Kidney (tissue), 14 donors: ENCODE measurements around the gene KRTAP3-3. TPM values are rescaled to one million over a fixed set of nuclear protein-coding genes. Genes with fewer than 3 reads are reported as not detected.

Experiments used
- DNase-seq, 5 donors: peaks; one replicate each; pipeline ENCODE4 v3.0.0-alpha.2; 2013 to 2020
- FAIRE-seq: peaks from 2 replicates; lab custom pipeline; 2012; peaks lifted over from hg19 to GRCh38; lab: Jason Lieb, UNC
- H3K27ac ChIP-seq, 2 donors: one replicate each; pipeline ENCODE4 v1.7.0; 2013; ENCODE audit warnings: low read depth in 2 of 2, low read length in 2 of 2, inconsistent platforms in 1 of 2
- H3K27me3 ChIP-seq: one replicate; pipeline ENCODE4 v1.7.1; 2013; ENCODE audit warnings: low read length, inconsistent platforms; ENCODE audit not compliant: control insufficient read depth, insufficient read depth
- H3K36me3 ChIP-seq, 3 donors: one replicate each; pipeline versions ENCODE4 v1.7.0 to v1.7.1; 2013; ENCODE audit warnings: low read length in 3 of 3, control low read depth in 1 of 3, inconsistent platforms in 1 of 3; ENCODE audit not compliant: insufficient read depth in 3 of 3, control insufficient read depth in 2 of 3
- H3K4me1 ChIP-seq, 3 donors: one replicate each; pipeline versions ENCODE4 v1.7.0 to v1.7.1; 2013; ENCODE audit warnings: low read length in 3 of 3, inconsistent platforms in 1 of 3, low read depth in 1 of 3; ENCODE audit not compliant: control insufficient read depth in 2 of 3, insufficient read depth in 2 of 3
- H3K4me3 ChIP-seq, 3 donors: one replicate each; pipeline versions ENCODE4 v1.7.0 to v1.8.1; 2013; ENCODE audit warnings: low read length in 3 of 3, control low read depth in 1 of 3, inconsistent platforms in 1 of 3
- H3K9ac ChIP-seq, 3 donors: one replicate each; pipeline versions ENCODE4 v1.7.0 to v1.7.1; 2013; ENCODE audit warnings: low read length in 3 of 3, control low read depth in 1 of 3, inconsistent platforms in 1 of 3
- H3K9me3 ChIP-seq, 3 donors: one replicate each; pipeline versions ENCODE4 v1.7.0 to v1.7.1; 2013; ENCODE audit warnings: low read length in 3 of 3, control low read depth in 1 of 3, inconsistent platforms in 1 of 3; ENCODE audit not compliant: control insufficient read depth in 2 of 3, insufficient read depth in 1 of 3
- CTCF ChIP-seq: IDR thresholded peaks from 3 replicates; pipeline ENCODE4 v1.5.1; 2012; ENCODE audit warnings: mild to moderate bottlenecking, moderate library complexity, borderline replicate concordance; ENCODE audit not compliant: insufficient read depth; ENCODE audit errors: extremely low read depth
- intact Hi-C: fragments of 100-400 bp; cut with DNase I; formaldehyde crosslinking; loops from one replicate; pipeline ENCODE4 v1.11.1; 2022
- polyA plus RNA-seq: library from polyadenylated mRNA; stranded (reverse); fragments of 350-450 nt; fragmentation: Illumina TruSeq; extraction: RNeasy Lipid Tissue Mini Kit (QIAGEN cat#74804); gene quantifications from one replicate; pipeline ENCODE4 v1.2.3, GENCODE V29; 2014; ENCODE audit warnings: low read depth, low replicate concordance; ENCODE audit not compliant: insufficient read depth
- total RNA-seq: library from RNA; stranded (reverse); fragmentation: NEBNext Ultra II Directional; extraction: Animal tissue kit (Norgen Biotek cat#: 25700); gene quantifications from one replicate; pipeline ENCODE4 v1.2.1, GENCODE V29; 2021
- donor health status: control.
- donor health status: control.
- donor health status: control.
- donor health status: control.
- donor health status: control.
- donor health status: DM: yes; HTN: yes; CAD: no.
- donor health status: Normal renal cell carcinoma (clear cell type).

KRTAP3-3 gene
- total and polyA plus RNA-seq, 2 donors from 2014 or later: not detected

GRCh38 chr17:41020336-41020735 is 26.4 kb upstream of the KRTAP3-3 start:
- Histone ChIP-seq H3K36me3 (no peaks in the 10 kb centered on the region), H3K27me3 (no peaks in the 10 kb centered on the region), H3K9ac (no peak overlapping the region), H3K27ac (no peak overlapping the region), H3K4me1 (no peaks in the 10 kb centered on the region), H3K9me3 (peaks cover 0 to 9% (median 0%) of the 10 kb centered on the region in 3 donors), H3K4me3 (no peak overlapping the region)
- TF ChIP-seq CTCF: no peak
- FAIRE-seq (no peak), DNase-seq (no peak)
- intact Hi-C loops: no loop called here

GRCh38 chr17:41019415-41019814 is 25.5 kb upstream of the KRTAP3-3 start:
- Histone ChIP-seq H3K27me3 (no peaks in the 10 kb centered on the region), H3K9ac (no peak overlapping the region), H3K9me3 (peaks cover 0 to 9% (median 0%) of the 10 kb centered on the region in 3 donors), H3K4me3 (no peak overlapping the region), H3K36me3 (no peaks in the 10 kb centered on the region), H3K4me1 (no peaks in the 10 kb centered on the region), H3K27ac (no peak overlapping the region)
- no peak for FAIRE-seq
- no peak for DNase-seq
- no peak for TF ChIP-seq CTCF
- intact Hi-C loops: no loop called here

- H3K9me3 ChIP-seq: peaks cover 0 to 9% (median 0%) of the 10 kb centered on the region in 3 donors
- DNase-seq (no peak), FAIRE-seq (no peak)
- no peak overlapping the region for H3K27ac ChIP-seq
- H3K4me3 ChIP-seq: no peak overlapping the region
- intact Hi-C loops: no loop called here
- H3K9ac ChIP-seq: no peak overlapping the region
- no peak for TF ChIP-seq CTCF
- H3K4me1 ChIP-seq: no peaks in the 10 kb centered on the region
- H3K36me3 ChIP-seq: no peaks in the 10 kb centered on the region
- H3K27me3 ChIP-seq: no peaks in the 10 kb centered on the region
These were observed 24.6 kb upstream of the KRTAP3-3 start for GRCh38 chr17:41018541-41018940.
